ENCODE results near the gene RBAK.
"Not testable (repeated sequence)": the region's sequence is repeated elsewhere in the genome, so short reads cannot be mapped to it uniquely, and the experiment has no call there.

RBAK gene

GRCh38 chr7:5053175-5053574 lies 7.5 kb downstream of the RBAK start:
- DNase-seq, result no peak

- no peak for DNase-seq
These were observed 18.0 kb downstream of the RBAK start for GRCh38 chr7:5063698-5064097.

- DNase-seq, result no peak
These were observed 18.9 kb downstream of the RBAK start for GRCh38 chr7:5064391-5065106.

GRCh38 chr7:5065107-5065407 lies 19.4 kb downstream of the RBAK start:
- DNase-seq, result no peak

- no peak for DNase-seq
These were observed 22.9 kb downstream of the RBAK start for GRCh38 chr7:5068521-5068920.

- DNase-seq, result no peak
These were observed 24.5 kb downstream of the RBAK start for GRCh38 chr7:5070206-5070605.

- DNase-seq, result not testable (repeated sequence)
These were observed 29.5 kb downstream of the RBAK start for GRCh38 chr7:5075187-5075586.

- no peak for DNase-seq
These were observed 32.1 kb downstream of the RBAK start for GRCh38 chr7:5077740-5078139.

- DNase-seq, result no peak
These were observed 37.1 kb downstream of the RBAK start for GRCh38 chr7:5082806-5083205.

GRCh38 chr7:5083311-5083711 lies 37.7 kb downstream of the RBAK start:
- no peak for DNase-seq

- DNase-seq, result no peak
These were observed 40.6 kb downstream of the RBAK start for GRCh38 chr7:5086256-5086655.

- peak; percentile 35 for DNase-seq
These were observed 42.7 kb downstream of the RBAK start for GRCh38 chr7:5088228-5088833.

GRCh38 chr7:5088906-5089305 lies 43.2 kb downstream of the RBAK start:
- no peak for DNase-seq

- no peak for DNase-seq
These were observed 48.3 kb downstream of the RBAK start for GRCh38 chr7:5093948-5094347.

- no peak for DNase-seq
These were observed 49.0 kb downstream of the RBAK start for GRCh38 chr7:5094641-5095040.

GRCh38 chr7:5116359-5116758 lies 70.7 kb downstream of the RBAK start:
- DNase-seq, result no peak

- DNase-seq, result no peak
These were observed 71.7 kb downstream of the RBAK start for GRCh38 chr7:5117095-5117970.

All from inflammatory macrophage treated with lipopolysaccharide for 4 hours (primary cell).